ENCODE measurements around the gene NDE1. TPM values are rescaled to one million over a fixed set of nuclear protein-coding genes. Genes with fewer than 3 reads are reported as not detected.
A peak's percentile ranks its signal among the peaks of the same experiment; 100 is the strongest.

The NDE1 gene
- total and polyA plus RNA-seq, 8 donors = 6.7 to 286 (median 26.5) TPM

DNA sequence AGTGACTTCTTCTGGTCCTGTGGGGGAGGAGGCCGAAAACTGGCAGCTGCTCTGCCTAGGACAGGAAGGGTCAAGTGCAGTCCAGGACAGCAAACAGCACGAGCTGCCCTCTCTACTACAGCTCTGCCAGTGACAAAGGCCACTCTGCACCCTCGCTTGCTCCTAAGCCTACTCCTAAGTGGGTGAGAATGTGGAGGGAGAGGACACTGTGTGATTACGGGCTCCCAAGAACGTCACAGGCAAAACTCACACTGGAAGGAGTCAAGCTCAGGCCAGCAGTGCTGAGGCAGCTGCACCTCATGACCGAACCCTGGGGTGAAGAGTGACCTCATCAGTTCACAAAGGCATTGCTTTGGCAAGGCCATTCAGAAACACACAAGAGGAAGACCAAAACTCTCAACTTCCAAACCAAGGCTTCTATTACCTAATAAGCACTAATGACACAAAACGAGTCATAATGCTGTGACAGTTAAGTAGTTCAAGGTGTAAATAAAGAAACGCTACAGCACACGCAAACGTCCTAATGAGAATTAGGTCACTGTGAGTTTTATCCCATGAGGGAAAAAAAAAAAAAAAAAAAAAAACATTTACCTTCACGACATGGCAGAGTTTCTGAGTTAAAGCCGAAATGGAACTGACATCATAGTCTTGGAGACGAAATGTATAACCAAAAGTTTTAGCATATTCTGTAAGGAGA, 42.2 kb upstream of the NDE1 start:
- TF ChIP-seq POLR2AphosphoS5 (IDR thresholded peaks at IDR 0.05) (no peak), EP300 (IDR thresholded peaks at IDR 0.05) (no peak), POLR2A (IDR thresholded peaks at IDR 0.05) (no peak)
- TF ChIP-seq, protein P1, sequence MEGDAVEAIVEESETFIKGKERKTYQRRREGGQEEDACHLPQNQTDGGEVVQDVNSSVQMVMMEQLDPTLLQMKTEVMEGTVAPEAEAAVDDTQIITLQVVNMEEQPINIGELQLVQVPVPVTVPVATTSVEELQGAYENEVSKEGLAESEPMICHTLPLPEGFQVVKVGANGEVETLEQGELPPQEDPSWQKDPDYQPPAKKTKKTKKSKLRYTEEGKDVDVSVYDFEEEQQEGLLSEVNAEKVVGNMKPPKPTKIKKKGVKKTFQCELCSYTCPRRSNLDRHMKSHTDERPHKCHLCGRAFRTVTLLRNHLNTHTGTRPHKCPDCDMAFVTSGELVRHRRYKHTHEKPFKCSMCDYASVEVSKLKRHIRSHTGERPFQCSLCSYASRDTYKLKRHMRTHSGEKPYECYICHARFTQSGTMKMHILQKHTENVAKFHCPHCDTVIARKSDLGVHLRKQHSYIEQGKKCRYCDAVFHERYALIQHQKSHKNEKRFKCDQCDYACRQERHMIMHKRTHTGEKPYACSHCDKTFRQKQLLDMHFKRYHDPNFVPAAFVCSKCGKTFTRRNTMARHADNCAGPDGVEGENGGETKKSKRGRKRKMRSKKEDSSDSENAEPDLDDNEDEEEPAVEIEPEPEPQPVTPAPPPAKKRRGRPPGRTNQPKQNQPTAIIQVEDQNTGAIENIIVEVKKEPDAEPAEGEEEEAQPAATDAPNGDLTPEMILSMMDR (IDR thresholded peaks at IDR 0.05) = no peak
- peak overlapping the region in 2 of 5 donors; percentile 37 to 49 for H3K27ac ChIP-seq
- peaks cover 0 to 5% (median 2%) of the 10 kb centered on the region in 4 donors for H3K4me1 ChIP-seq
- intact Hi-C loops (cut with DNase I; ENCODE audit: low total_unique reads) = no loop called here
- peaks cover 52 to 100% (median 100%) of the 10 kb centered on the region in 4 donors for H3K36me3 ChIP-seq
- no peaks in the 10 kb centered on the region for H3K27me3 ChIP-seq
- no peak overlapping the region for H3K4me3 ChIP-seq
- DNase-seq = no peak
- 77 to 88% (median 84%) methylated on average over 13 of the region's 13 CpGs for WGBS, 5 donors
- H3K9me3 ChIP-seq = no peaks in the 10 kb centered on the region

GRCh38 chr16:15608398-15609285, 41.4 kb upstream of the NDE1 start:
- Histone ChIP-seq H3K27me3 (no peaks in the 10 kb centered on the region), H3K4me3 (no peak overlapping the region), H3K9me3 (no peaks in the 10 kb centered on the region), H3K36me3 (peaks cover 49 to 100% (median 99%) of the 10 kb centered on the region in 4 donors), H3K4me1 (peaks cover 0 to 5% (median 2%) of the 10 kb centered on the region in 4 donors), H3K27ac (no peak overlapping the region)
- intact Hi-C loops (cut with DNase I; ENCODE audit: low total_unique reads) = no loop called here
- WGBS, 5 donors = 80 to 86% (median 82%) methylated on average over 19 of the region's 19 CpGs
- DNase-seq = no peak
- no peak for TF ChIP-seq POLR2AphosphoS5 (IDR thresholded peaks at IDR 0.05)
- TF ChIP-seq POLR2A (IDR thresholded peaks at IDR 0.05) = no peak
- TF ChIP-seq, protein P1 (IDR thresholded peaks at IDR 0.05) = no peak
- no peak for TF ChIP-seq EP300 (IDR thresholded peaks at IDR 0.05)

- intact Hi-C loops (cut with DNase I; ENCODE audit: low total_unique reads) = no loop called here
- peaks cover 43 to 100% (median 99%) of the 10 kb centered on the region in 4 donors for H3K36me3 ChIP-seq
- DNase-seq = no peak
- no peaks in the 10 kb centered on the region for H3K9me3 ChIP-seq
- no peaks in the 10 kb centered on the region for H3K27me3 ChIP-seq
- H3K4me3 ChIP-seq = no peak overlapping the region
- WGBS, 5 donors = 91 to 94% (median 92%) methylated on average over 6 of the region's 6 CpGs
- H3K4me1 ChIP-seq = peaks cover 0 to 5% (median 2%) of the 10 kb centered on the region in 4 donors
- H3K27ac ChIP-seq = no peak overlapping the region
- TF ChIP-seq POLR2A (IDR thresholded peaks at IDR 0.05) (no peak), POLR2AphosphoS5 (IDR thresholded peaks at IDR 0.05) (no peak), EP300 (IDR thresholded peaks at IDR 0.05) (no peak)
- TF ChIP-seq, protein P1 (IDR thresholded peaks at IDR 0.05) = no peak
Measured at GRCh38 chr16:15609286-15609649, 40.8 kb upstream of the NDE1 start.

GRCh38 chr16:15610369-15610871, 39.6 kb upstream of the NDE1 start:
- Histone ChIP-seq H3K4me1 (peaks cover 0 to 5% (median 2%) of the 10 kb centered on the region in 4 donors), H3K36me3 (peaks cover 52 to 100% (median 99%) of the 10 kb centered on the region in 4 donors), H3K27me3 (no peaks in the 10 kb centered on the region), H3K27ac (no peak overlapping the region), H3K9me3 (no peaks in the 10 kb centered on the region), H3K4me3 (no peak overlapping the region)
- TF ChIP-seq, protein P1 (IDR thresholded peaks at IDR 0.05) = no peak
- TF ChIP-seq EP300 (IDR thresholded peaks at IDR 0.05) (no peak), POLR2A (IDR thresholded peaks at IDR 0.05) (no peak), POLR2AphosphoS5 (IDR thresholded peaks at IDR 0.05) (no peak)
- no peak for DNase-seq
- intact Hi-C loops (cut with DNase I; ENCODE audit: low total_unique reads) = no loop called here
- WGBS, 5 donors = 87 to 93% (median 91%) methylated on average over 10 of the region's 10 CpGs

All from stomach (tissue), 9 donors.